IMR-90 (cell line): ENCODE results near the gene ANKFN1. TPM values are rescaled to one million over a fixed set of nuclear protein-coding genes. Genes with fewer than 3 reads are reported as not detected.

ENCODE experiments used
- ATAC-seq: fragments of 200-7000 bp; cut with Tn5 transposase; 2 replicates; pipeline ENCODE4 v1.9.1; 2020; ENCODE audit warnings: low read depth, mild to moderate bottlenecking, moderate library complexity
- BruUV-seq: library from RNA; stranded (reverse); fragments of 400-500 nt; replicated peaks from 2 replicates; lab custom pipeline; 2021; lab: Mats Ljungman, UMichigan
- CTCF ChIA-PET: fragments of 300-600 bp; formaldehyde crosslinking; extraction: SDS; loops from one replicate; lab custom pipeline; 2021; ENCODE audit warnings: antibody characterized with exemption; lab: Yijun Ruan, JAX
- POLR2A ChIA-PET: fragments of 300-600 bp; sonication (Branson Sonifier 250); formaldehyde crosslinking; loops from one replicate; lab custom pipeline; 2022; ENCODE audit warnings: antibody characterized with exemption; ENCODE audit not compliant: unreplicated experiment; lab: Charles Lee
- DNase-seq: peaks from one replicate; pipeline ENCODE4 v3.0.0; 2013
- H2AFZ ChIP-seq: replicated peaks from 2 replicates; pipeline ENCODE3; 2013; ENCODE audit warnings: low read length, mild to moderate bottlenecking; ENCODE audit not compliant: poor library complexity
- H2AK5ac ChIP-seq: 2 replicates; pipeline ENCODE4 v1.6.1; 2013; ENCODE audit warnings: low read depth, low read length, inconsistent platforms
- H2AK9ac ChIP-seq: replicated peaks from 2 replicates; pipeline ENCODE3; 2013; ENCODE audit warnings: mild to moderate bottlenecking, low read depth, low read length, moderate library complexity; ENCODE audit not compliant: poor library complexity
- H2BK120ac ChIP-seq: 2 replicates; pipeline ENCODE4 v1.6.1; 2013; ENCODE audit warnings: low read depth, low read length, inconsistent platforms
- H2BK15ac ChIP-seq: 3 replicates; pipeline ENCODE4 v1.6.1; 2013; ENCODE audit warnings: low read depth, low read length, inconsistent platforms
- H2BK20ac ChIP-seq: 2 replicates; pipeline ENCODE4 v1.6.1; 2013; ENCODE audit warnings: low read depth, mild to moderate bottlenecking, inconsistent platforms, low read length, moderate library complexity
- H2BK5ac ChIP-seq: 2 replicates; pipeline ENCODE4 v1.6.1; 2013; ENCODE audit warnings: mild to moderate bottlenecking, low read depth, low read length, inconsistent platforms; ENCODE audit not compliant: poor library complexity, severe bottlenecking
- H3K14ac ChIP-seq: replicated peaks from 2 replicates; pipeline ENCODE4 v1.6.1; 2013; ENCODE audit warnings: low read depth, low read length, inconsistent platforms
- H3K18ac ChIP-seq: 2 replicates; pipeline ENCODE4 v1.6.1; 2013; ENCODE audit warnings: low read depth, low read length, control low read depth
- H3K23ac ChIP-seq: 2 replicates; pipeline ENCODE4 v1.6.1; 2013; ENCODE audit warnings: low read depth, low read length, inconsistent platforms
- H3K27ac ChIP-seq: 2 replicates; pipeline ENCODE4 v1.5.1; 2013; ENCODE audit warnings: mild to moderate bottlenecking, control low read depth, low read length; ENCODE audit not compliant: insufficient read depth
- H3K27me3 ChIP-seq: 2 replicates; pipeline ENCODE4 v1.6.1; 2013; ENCODE audit warnings: low read length; ENCODE audit not compliant: control insufficient read depth, insufficient read depth
- H3K36me3 ChIP-seq: 2 replicates; pipeline ENCODE4 v1.6.1; 2013; ENCODE audit warnings: low read length, mixed read lengths; ENCODE audit not compliant: control insufficient read depth, insufficient read depth
- H3K4ac ChIP-seq: 2 replicates; pipeline ENCODE4 v1.6.1; 2013; ENCODE audit warnings: low read depth, low read length, inconsistent platforms
- H3K4me1 ChIP-seq: 2 replicates; pipeline ENCODE4 v1.6.1; 2013; ENCODE audit warnings: low read length, mixed read lengths; ENCODE audit not compliant: control insufficient read depth, insufficient read depth
- H3K4me2 ChIP-seq: 2 replicates; pipeline ENCODE4 v1.6.1; 2013; ENCODE audit warnings: low read depth, mild to moderate bottlenecking, control low read depth, low read length, moderate library complexity
- H3K4me3 ChIP-seq: 2 replicates; pipeline ENCODE4 v1.5.1; 2013; ENCODE audit warnings: low read depth, mild to moderate bottlenecking, control low read depth, low read length, moderate library complexity; ENCODE audit not compliant: insufficient read depth
- H3K56ac ChIP-seq: 2 replicates; pipeline ENCODE4 v1.6.1; 2013; ENCODE audit warnings: low read length, inconsistent platforms; ENCODE audit not compliant: insufficient read depth; ENCODE audit errors: extremely low read depth
- H3K79me1 ChIP-seq, 2 experiments: 2 replicates each; pipeline ENCODE4 v1.6.1; 2013; ENCODE audit warnings: low read length in 2 of 2, inconsistent platforms in 1 of 2, low read depth in 1 of 2
- H3K9ac ChIP-seq: 2 replicates; pipeline ENCODE4 v1.6.1; 2013; ENCODE audit warnings: low read depth, low read length, control low read depth
- H3K9me1 ChIP-seq: 2 replicates; pipeline ENCODE4 v1.6.1; 2013; ENCODE audit warnings: low read length, inconsistent platforms; ENCODE audit not compliant: insufficient read depth
- H3K9me3 ChIP-seq: 2 replicates; pipeline ENCODE4 v1.6.1; 2013; ENCODE audit warnings: low read length; ENCODE audit not compliant: control insufficient read depth, insufficient read depth
- H4K20me1 ChIP-seq: 2 replicates; pipeline ENCODE4 v1.6.1; 2013; ENCODE audit warnings: low read length, inconsistent platforms; ENCODE audit not compliant: insufficient read depth
- H4K5ac ChIP-seq: 2 replicates; pipeline ENCODE4 v1.6.1; 2013; ENCODE audit warnings: mild to moderate bottlenecking, low read depth, low read length, control low read depth
- H4K8ac ChIP-seq, 2 experiments: 2 replicates each; pipeline ENCODE4 v1.6.1; 2013; ENCODE audit warnings: low read depth in 2 of 2, low read length in 2 of 2, control low read depth in 1 of 2, inconsistent platforms in 1 of 2
- H4K91ac ChIP-seq: 2 replicates; pipeline ENCODE4 v1.6.1; 2013; ENCODE audit warnings: low read depth, low read length, inconsistent platforms; ENCODE audit not compliant: insufficient read depth
- CEBPB ChIP-seq: IDR thresholded peaks from 2 replicates; pipeline ENCODE4 v1.6.1; 2012; ENCODE audit warnings: low read depth, low read length, improper control_type of control experiment
- CHD1 ChIP-seq: IDR thresholded peaks from 2 replicates; pipeline ENCODE4 v1.6.1; 2012; ENCODE audit warnings: low read depth, low read length, improper control_type of control experiment
- CTCF ChIP-seq: conservative IDR thresholded peaks from 2 replicates; pipeline ENCODE4 v1.5.1; 2012; ENCODE audit warnings: mild to moderate bottlenecking, low read depth, low read length, improper control_type of control experiment
- NFE2L2 ChIP-seq: fragments of 150-350 bp; IDR thresholded peaks from 2 replicates; pipeline ENCODE4 v1.6.1; 2016; ENCODE audit warnings: low read depth, mild to moderate bottlenecking, low read length
- RAD21 ChIP-seq: IDR thresholded peaks from 2 replicates; pipeline ENCODE4 v1.6.1; 2012; ENCODE audit warnings: low read length, improper control_type of control experiment
- WGBS, 2 experiments: methylation state at CpG; one replicate each; pipeline versions ENCODE4 v1.1.5 to v1.1.7; 2013; ENCODE audit warnings: missing lambda C conversion rate in 2 of 2; ENCODE audit not compliant: insufficient read length in 1 of 2; ENCODE audit errors: extremely low coverage in 2 of 2; 5-methylcytosine and 5-hydroxymethylcytosine counted together
- dilution Hi-C: fragments of 300-500 bp; cut with HindIII; formaldehyde crosslinking; loops from one replicate; pipeline ENCODE4 v1.14.3; 2018; ENCODE audit warnings: low sequenced_read_pairs; ENCODE audit not compliant: unreplicated experiment
- in situ Hi-C: fragments of 300-500 bp; cut with MboI; formaldehyde crosslinking; loops from 3 replicates; pipeline ENCODE4 v1.14.3; 2019; ENCODE audit warnings: low sequenced_read_pairs, inconsistent platforms, mixed read lengths
- intact Hi-C: fragments of 100-400 bp; cut with micrococcal nuclease; formaldehyde crosslinking; loops from 2 replicates; pipeline ENCODE4 v1.10.0; 2022
- polyA plus RNA-seq, 3 experiments: library from polyadenylated mRNA; depleted of rRNA; stranded (reverse); fragments of >200 nt; gene quantifications; 2 replicates each; pipeline ENCODE4 v1.2.3, GENCODE V29; 2012; ENCODE audit warnings: low replicate concordance in 1 of 3
- total RNA-seq: library from RNA; depleted of rRNA; stranded (reverse); fragments of >200 nt; gene quantifications from 2 replicates; pipeline ENCODE4 v1.2.3, GENCODE V29; 2012

Gene ANKFN1
- total and polyA plus RNA-seq, 2 of the 4 experiments (the other 2 are of a cell fraction): not detected

- H2BK15ac ChIP-seq: no peak overlapping the region
- H2BK5ac ChIP-seq: no peak overlapping the region
- no peak overlapping the region for H3K9ac ChIP-seq
- H3K56ac ChIP-seq: no peak overlapping the region
- no peak overlapping the region for H3K27ac ChIP-seq
- H3K18ac ChIP-seq: no peak overlapping the region
- intact Hi-C loops (loop anchor here (5.0 to 10.0 kb wide), 3 partner anchors 401 to 792 kb away; no protein-coding TSS in a partner anchor), in situ Hi-C loops (no loop called here), dilution Hi-C loops (no loop called here)
- no peak overlapping the region for H4K8ac ChIP-seq
- no peak overlapping the region for H2BK120ac ChIP-seq
- no peaks in the 10 kb centered on the region for H3K79me1 ChIP-seq
- WGBS, 2 experiments: no CpG with 5 or more reads among the region's 1 CpG
- H3K36me3 ChIP-seq: no peaks in the 10 kb centered on the region
- no peak overlapping the region for H3K4me3 ChIP-seq
- H2AK5ac ChIP-seq: no peak overlapping the region
- H3K23ac ChIP-seq: no peak overlapping the region
- peaks cover 3% of the 10 kb centered on the region for H3K4me1 ChIP-seq
- no peaks in the 10 kb centered on the region for H3K27me3 ChIP-seq
- H4K20me1 ChIP-seq: no peaks in the 10 kb centered on the region
- ChIA-PET CTCF (interaction anchor here (0.7 kb wide), 1 partner anchor 162 kb away, joined by 3 read pairs; no protein-coding TSS in a partner anchor), POLR2A (no interaction called here)
- no peak overlapping the region for H2AFZ ChIP-seq
- H3K9me3 ChIP-seq: no peaks in the 10 kb centered on the region
- no peak overlapping the region for H4K91ac ChIP-seq
- no peak overlapping the region for H3K4me2 ChIP-seq
- TF ChIP-seq NFE2L2 (no peak), CEBPB (no peak), RAD21 (no peak), CHD1 (no peak), CTCF (no peak)
- DNase-seq: no peak
- no TSS peak for BruUV-seq
- no peak for ATAC-seq
- no peak overlapping the region for H4K5ac ChIP-seq
- H3K4ac ChIP-seq: no peak overlapping the region
- no peak overlapping the region for H2BK20ac ChIP-seq
- H3K9me1 ChIP-seq: no peaks in the 10 kb centered on the region
- H2AK9ac ChIP-seq: no peak overlapping the region
- no peak overlapping the region for H3K14ac ChIP-seq
Observed at GRCh38 chr17:56316604-56317003, 163.3 kb downstream of the ANKFN1 start.
